HEK293 (cell line): ENCODE results near the gene DMD.
A peak's percentile ranks its signal among the peaks of the same experiment; 100 is the strongest.

Experiments
- FEZF1 ChIP-seq: fragments of 450-650 bp; formaldehyde crosslinking; IDR thresholded peaks from 2 replicates; pipeline ENCODE4 v1.5.1; 2016; ENCODE audit warnings: missing biosample characterization, missing genetic modification characterization
- SCRT1 ChIP-seq: fragments of 450-650 bp; formaldehyde crosslinking; IDR thresholded peaks from 2 replicates; pipeline ENCODE4 v1.5.1; 2016; ENCODE audit warnings: missing biosample characterization, missing genetic modification characterization, borderline replicate concordance
- SCRT2 ChIP-seq: fragments of 450-650 bp; formaldehyde crosslinking; IDR thresholded peaks from 2 replicates; pipeline ENCODE4 v1.5.1; 2016; ENCODE audit warnings: missing biosample characterization, missing genetic modification characterization
- ZBTB7A ChIP-seq: fragments of 450-650 bp; formaldehyde crosslinking; IDR thresholded peaks from 2 replicates; pipeline ENCODE4 v1.5.1; 2016; ENCODE audit warnings: low read depth, missing biosample characterization, missing genetic modification characterization
- ZNF112 ChIP-seq: fragments of 450-650 bp; formaldehyde crosslinking; IDR thresholded peaks from 2 replicates; pipeline ENCODE4 v1.5.0; 2017; ENCODE audit warnings: missing biosample characterization, missing genetic modification characterization
- ZNF223 ChIP-seq: fragments of 450-650 bp; formaldehyde crosslinking; IDR thresholded peaks from 2 replicates; pipeline ENCODE4 v1.5.1; 2016; ENCODE audit warnings: missing biosample characterization, missing genetic modification characterization
- ZNF366 ChIP-seq: fragments of 450-650 bp; formaldehyde crosslinking; conservative IDR thresholded peaks from 2 replicates; pipeline ENCODE4 v1.5.1; 2016; ENCODE audit warnings: missing biosample characterization, missing genetic modification characterization
- ZNF473 ChIP-seq: fragments of 450-650 bp; formaldehyde crosslinking; IDR thresholded peaks from 2 replicates; pipeline ENCODE4 v1.5.1; 2017; ENCODE audit warnings: missing biosample characterization, missing genetic modification characterization
- ZNF560 ChIP-seq: fragments of 450-650 bp; formaldehyde crosslinking; IDR thresholded peaks from 2 replicates; pipeline ENCODE4 v1.5.1; 2017; ENCODE audit warnings: missing biosample characterization, missing genetic modification characterization, borderline replicate concordance
- ZNF621 ChIP-seq: fragments of 450-650 bp; formaldehyde crosslinking; IDR thresholded peaks from 2 replicates; pipeline ENCODE4 v1.5.1; 2017; ENCODE audit warnings: missing biosample characterization, missing genetic modification characterization
- ZNF707 ChIP-seq: fragments of 450-650 bp; formaldehyde crosslinking; IDR thresholded peaks from 2 replicates; pipeline ENCODE4 v1.5.1; 2016; ENCODE audit warnings: missing biosample characterization, missing genetic modification characterization
- ZNF768 ChIP-seq: fragments of 450-650 bp; formaldehyde crosslinking; IDR thresholded peaks from 2 replicates; pipeline ENCODE4 v1.5.1; 2018; ENCODE audit warnings: missing biosample characterization, mild to moderate bottlenecking, missing genetic modification characterization
- ZNF785 ChIP-seq: fragments of 450-650 bp; formaldehyde crosslinking; IDR thresholded peaks from 2 replicates; pipeline ENCODE4 v1.5.1; 2016; ENCODE audit warnings: missing biosample characterization, missing genetic modification characterization
- TF ChIP-seq, protein P1 (sequence below): fragments of 450-650 bp; formaldehyde crosslinking; IDR thresholded peaks from 2 replicates; pipeline ENCODE4 v1.5.1; 2016; ENCODE audit warnings: missing biosample characterization, missing genetic modification characterization
- TF ChIP-seq, protein P2 (sequence below): fragments of 450-650 bp; formaldehyde crosslinking; IDR thresholded peaks from 2 replicates; pipeline ENCODE4 v1.5.1; 2016; ENCODE audit warnings: missing biosample characterization, missing genetic modification characterization, low read depth
- TF ChIP-seq, protein P3 (sequence below): fragments of 450-650 bp; formaldehyde crosslinking; IDR thresholded peaks from 2 replicates; pipeline ENCODE4 v1.5.1; 2017; ENCODE audit warnings: missing biosample characterization, missing genetic modification characterization
- TF ChIP-seq, protein P4 (sequence below): fragments of 450-650 bp; formaldehyde crosslinking; IDR thresholded peaks from 2 replicates; pipeline ENCODE4 v1.5.1; 2016; ENCODE audit warnings: missing biosample characterization, missing genetic modification characterization
- TF ChIP-seq, protein P5 (sequence below): fragments of 450-650 bp; formaldehyde crosslinking; IDR thresholded peaks from 2 replicates; pipeline ENCODE4 v1.5.1; 2016; ENCODE audit warnings: missing biosample characterization, missing genetic modification characterization
- TF ChIP-seq, protein P6 (sequence below): fragments of 450-650 bp; formaldehyde crosslinking; optimal IDR thresholded peaks from 2 replicates; pipeline ENCODE3; 2016; ENCODE audit warnings: missing biosample characterization, mild to moderate bottlenecking, missing genetic modification characterization
- TF ChIP-seq, protein P7 (sequence below): fragments of 450-650 bp; formaldehyde crosslinking; IDR thresholded peaks from 2 replicates; pipeline ENCODE4 v1.5.1; 2016; ENCODE audit warnings: missing biosample characterization, missing genetic modification characterization
- TF ChIP-seq, protein P8 (sequence below): fragments of 450-650 bp; formaldehyde crosslinking; IDR thresholded peaks from 2 replicates; pipeline ENCODE4 v1.5.1; 2017; ENCODE audit warnings: missing biosample characterization, missing genetic modification characterization
- TF ChIP-seq, protein P9 (sequence below): fragments of 450-650 bp; formaldehyde crosslinking; IDR thresholded peaks from 2 replicates; pipeline ENCODE4 v1.5.1; 2016; ENCODE audit warnings: missing biosample characterization, missing genetic modification characterization

The DMD gene

DNA sequence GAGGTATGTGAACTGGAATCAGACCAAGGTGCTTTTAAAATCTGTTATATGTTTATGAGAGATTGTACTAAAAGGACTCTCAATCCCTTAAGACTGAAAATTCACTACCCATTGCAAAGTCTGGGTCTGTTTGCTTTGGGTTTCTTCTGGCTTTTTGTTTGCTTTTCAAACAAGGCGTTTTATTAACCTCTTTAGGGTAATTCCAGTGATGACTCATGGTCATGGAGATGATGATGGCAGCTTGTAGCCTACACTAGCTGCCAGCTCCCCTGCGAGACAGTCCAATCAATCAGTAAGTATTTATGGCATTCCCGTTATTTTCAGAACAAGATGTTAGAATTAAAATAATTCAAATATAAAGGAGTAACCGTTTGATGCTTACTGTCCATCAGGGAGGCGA is 1495.7 kb downstream of the DMD start (continued):
- TF ChIP-seq SCRT1 (tag by site-specific recombination) (no peak), FEZF1 (tag by site-specific recombination) (peak; percentile 46; the same call in 1 of the 2 replicates), SCRT2 (tag by site-specific recombination) (no peak), ZNF112 (no peak), ZNF621 (tag by site-specific recombination) (no peak), ZBTB7A (tag by site-specific recombination) (no peak), ZNF366 (tag by site-specific recombination) (peak; percentile 48; the same call in 1 of the 2 replicates), ZNF785 (tag by site-specific recombination) (no peak), ZNF560 (tag by site-specific recombination) (no peak), ZNF223 (tag by site-specific recombination) (no peak), ZNF768 (tag by site-specific recombination) (no peak), ZNF473 (tag by site-specific recombination) (no peak), ZNF707 (tag by site-specific recombination) (no peak)
- TF ChIP-seq, protein P1, sequence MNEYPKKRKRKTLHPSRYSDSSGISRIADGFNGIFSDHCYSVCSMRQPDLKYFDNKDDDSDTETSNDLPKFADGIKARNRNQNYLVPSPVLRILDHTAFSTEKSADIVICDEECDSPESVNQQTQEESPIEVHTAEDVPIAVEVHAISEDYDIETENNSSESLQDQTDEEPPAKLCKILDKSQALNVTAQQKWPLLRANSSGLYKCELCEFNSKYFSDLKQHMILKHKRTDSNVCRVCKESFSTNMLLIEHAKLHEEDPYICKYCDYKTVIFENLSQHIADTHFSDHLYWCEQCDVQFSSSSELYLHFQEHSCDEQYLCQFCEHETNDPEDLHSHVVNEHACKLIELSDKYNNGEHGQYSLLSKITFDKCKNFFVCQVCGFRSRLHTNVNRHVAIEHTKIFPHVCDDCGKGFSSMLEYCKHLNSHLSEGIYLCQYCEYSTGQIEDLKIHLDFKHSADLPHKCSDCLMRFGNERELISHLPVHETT (tag by site-specific recombination), result no peak
- TF ChIP-seq, protein P2, sequence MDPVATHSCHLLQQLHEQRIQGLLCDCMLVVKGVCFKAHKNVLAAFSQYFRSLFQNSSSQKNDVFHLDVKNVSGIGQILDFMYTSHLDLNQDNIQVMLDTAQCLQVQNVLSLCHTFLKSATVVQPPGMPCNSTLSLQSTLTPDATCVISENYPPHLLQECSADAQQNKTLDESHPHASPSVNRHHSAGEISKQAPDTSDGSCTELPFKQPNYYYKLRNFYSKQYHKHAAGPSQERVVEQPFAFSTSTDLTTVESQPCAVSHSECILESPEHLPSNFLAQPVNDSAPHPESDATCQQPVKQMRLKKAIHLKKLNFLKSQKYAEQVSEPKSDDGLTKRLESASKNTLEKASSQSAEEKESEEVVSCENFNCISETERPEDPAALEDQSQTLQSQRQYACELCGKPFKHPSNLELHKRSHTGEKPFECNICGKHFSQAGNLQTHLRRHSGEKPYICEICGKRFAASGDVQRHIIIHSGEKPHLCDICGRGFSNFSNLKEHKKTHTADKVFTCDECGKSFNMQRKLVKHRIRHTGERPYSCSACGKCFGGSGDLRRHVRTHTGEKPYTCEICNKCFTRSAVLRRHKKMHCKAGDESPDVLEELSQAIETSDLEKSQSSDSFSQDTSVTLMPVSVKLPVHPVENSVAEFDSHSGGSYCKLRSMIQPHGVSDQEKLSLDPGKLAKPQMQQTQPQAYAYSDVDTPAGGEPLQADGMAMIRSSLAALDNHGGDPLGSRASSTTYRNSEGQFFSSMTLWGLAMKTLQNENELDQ, result no peak
- TF ChIP-seq, protein P3, sequence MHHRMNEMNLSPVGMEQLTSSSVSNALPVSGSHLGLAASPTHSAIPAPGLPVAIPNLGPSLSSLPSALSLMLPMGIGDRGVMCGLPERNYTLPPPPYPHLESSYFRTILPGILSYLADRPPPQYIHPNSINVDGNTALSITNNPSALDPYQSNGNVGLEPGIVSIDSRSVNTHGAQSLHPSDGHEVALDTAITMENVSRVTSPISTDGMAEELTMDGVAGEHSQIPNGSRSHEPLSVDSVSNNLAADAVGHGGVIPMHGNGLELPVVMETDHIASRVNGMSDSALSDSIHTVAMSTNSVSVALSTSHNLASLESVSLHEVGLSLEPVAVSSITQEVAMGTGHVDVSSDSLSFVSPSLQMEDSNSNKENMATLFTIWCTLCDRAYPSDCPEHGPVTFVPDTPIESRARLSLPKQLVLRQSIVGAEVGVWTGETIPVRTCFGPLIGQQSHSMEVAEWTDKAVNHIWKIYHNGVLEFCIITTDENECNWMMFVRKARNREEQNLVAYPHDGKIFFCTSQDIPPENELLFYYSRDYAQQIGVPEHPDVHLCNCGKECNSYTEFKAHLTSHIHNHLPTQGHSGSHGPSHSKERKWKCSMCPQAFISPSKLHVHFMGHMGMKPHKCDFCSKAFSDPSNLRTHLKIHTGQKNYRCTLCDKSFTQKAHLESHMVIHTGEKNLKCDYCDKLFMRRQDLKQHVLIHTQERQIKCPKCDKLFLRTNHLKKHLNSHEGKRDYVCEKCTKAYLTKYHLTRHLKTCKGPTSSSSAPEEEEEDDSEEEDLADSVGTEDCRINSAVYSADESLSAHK (tag by site-specific recombination), result peak; percentile 28; the same call in 1 of the 2 replicates
- TF ChIP-seq, protein P4, sequence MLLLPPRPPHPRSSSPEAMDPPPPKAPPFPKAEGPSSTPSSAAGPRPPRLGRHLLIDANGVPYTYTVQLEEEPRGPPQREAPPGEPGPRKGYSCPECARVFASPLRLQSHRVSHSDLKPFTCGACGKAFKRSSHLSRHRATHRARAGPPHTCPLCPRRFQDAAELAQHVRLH (tag by site-specific recombination), result no peak
- TF ChIP-seq, protein P5, sequence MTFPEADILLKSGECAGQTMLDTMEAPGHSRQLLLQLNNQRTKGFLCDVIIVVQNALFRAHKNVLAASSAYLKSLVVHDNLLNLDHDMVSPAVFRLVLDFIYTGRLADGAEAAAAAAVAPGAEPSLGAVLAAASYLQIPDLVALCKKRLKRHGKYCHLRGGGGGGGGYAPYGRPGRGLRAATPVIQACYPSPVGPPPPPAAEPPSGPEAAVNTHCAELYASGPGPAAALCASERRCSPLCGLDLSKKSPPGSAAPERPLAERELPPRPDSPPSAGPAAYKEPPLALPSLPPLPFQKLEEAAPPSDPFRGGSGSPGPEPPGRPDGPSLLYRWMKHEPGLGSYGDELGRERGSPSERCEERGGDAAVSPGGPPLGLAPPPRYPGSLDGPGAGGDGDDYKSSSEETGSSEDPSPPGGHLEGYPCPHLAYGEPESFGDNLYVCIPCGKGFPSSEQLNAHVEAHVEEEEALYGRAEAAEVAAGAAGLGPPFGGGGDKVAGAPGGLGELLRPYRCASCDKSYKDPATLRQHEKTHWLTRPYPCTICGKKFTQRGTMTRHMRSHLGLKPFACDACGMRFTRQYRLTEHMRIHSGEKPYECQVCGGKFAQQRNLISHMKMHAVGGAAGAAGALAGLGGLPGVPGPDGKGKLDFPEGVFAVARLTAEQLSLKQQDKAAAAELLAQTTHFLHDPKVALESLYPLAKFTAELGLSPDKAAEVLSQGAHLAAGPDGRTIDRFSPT (tag by site-specific recombination), result no peak
- TF ChIP-seq, protein P6, sequence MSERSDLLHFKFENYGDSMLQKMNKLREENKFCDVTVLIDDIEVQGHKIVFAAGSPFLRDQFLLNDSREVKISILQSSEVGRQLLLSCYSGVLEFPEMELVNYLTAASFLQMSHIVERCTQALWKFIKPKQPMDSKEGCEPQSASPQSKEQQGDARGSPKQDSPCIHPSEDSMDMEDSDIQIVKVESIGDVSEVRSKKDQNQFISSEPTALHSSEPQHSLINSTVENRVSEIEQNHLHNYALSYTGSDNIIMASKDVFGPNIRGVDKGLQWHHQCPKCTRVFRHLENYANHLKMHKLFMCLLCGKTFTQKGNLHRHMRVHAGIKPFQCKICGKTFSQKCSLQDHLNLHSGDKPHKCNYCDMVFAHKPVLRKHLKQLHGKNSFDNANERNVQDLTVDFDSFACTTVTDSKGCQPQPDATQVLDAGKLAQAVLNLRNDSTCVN (tag by site-specific recombination), result no peak
- TF ChIP-seq, protein P7, sequence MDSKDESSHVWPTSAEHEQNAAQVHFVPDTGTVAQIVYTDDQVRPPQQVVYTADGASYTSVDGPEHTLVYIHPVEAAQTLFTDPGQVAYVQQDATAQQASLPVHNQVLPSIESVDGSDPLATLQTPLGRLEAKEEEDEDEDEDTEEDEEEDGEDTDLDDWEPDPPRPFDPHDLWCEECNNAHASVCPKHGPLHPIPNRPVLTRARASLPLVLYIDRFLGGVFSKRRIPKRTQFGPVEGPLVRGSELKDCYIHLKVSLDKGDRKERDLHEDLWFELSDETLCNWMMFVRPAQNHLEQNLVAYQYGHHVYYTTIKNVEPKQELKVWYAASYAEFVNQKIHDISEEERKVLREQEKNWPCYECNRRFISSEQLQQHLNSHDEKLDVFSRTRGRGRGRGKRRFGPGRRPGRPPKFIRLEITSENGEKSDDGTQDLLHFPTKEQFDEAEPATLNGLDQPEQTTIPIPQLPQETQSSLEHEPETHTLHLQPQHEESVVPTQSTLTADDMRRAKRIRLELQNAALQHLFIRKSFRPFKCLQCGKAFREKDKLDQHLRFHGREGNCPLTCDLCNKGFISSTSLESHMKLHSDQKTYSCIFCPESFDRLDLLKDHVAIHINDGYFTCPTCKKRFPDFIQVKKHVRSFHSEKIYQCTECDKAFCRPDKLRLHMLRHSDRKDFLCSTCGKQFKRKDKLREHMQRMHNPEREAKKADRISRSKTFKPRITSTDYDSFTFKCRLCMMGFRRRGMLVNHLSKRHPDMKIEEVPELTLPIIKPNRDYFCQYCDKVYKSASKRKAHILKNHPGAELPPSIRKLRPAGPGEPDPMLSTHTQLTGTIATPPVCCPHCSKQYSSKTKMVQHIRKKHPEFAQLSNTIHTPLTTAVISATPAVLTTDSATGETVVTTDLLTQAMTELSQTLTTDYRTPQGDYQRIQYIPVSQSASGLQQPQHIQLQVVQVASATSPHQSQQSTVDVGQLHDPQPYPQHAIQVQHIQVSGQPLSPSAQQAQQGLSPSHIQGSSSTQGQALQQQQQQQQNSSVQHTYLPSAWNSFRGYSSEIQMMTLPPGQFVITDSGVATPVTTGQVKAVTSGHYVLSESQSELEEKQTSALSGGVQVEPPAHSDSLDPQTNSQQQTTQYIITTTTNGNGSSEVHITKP (tag by site-specific recombination), result no peak
- TF ChIP-seq, protein P8, sequence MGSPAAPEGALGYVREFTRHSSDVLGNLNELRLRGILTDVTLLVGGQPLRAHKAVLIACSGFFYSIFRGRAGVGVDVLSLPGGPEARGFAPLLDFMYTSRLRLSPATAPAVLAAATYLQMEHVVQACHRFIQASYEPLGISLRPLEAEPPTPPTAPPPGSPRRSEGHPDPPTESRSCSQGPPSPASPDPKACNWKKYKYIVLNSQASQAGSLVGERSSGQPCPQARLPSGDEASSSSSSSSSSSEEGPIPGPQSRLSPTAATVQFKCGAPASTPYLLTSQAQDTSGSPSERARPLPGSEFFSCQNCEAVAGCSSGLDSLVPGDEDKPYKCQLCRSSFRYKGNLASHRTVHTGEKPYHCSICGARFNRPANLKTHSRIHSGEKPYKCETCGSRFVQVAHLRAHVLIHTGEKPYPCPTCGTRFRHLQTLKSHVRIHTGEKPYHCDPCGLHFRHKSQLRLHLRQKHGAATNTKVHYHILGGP, result no peak
- TF ChIP-seq, protein P9, sequence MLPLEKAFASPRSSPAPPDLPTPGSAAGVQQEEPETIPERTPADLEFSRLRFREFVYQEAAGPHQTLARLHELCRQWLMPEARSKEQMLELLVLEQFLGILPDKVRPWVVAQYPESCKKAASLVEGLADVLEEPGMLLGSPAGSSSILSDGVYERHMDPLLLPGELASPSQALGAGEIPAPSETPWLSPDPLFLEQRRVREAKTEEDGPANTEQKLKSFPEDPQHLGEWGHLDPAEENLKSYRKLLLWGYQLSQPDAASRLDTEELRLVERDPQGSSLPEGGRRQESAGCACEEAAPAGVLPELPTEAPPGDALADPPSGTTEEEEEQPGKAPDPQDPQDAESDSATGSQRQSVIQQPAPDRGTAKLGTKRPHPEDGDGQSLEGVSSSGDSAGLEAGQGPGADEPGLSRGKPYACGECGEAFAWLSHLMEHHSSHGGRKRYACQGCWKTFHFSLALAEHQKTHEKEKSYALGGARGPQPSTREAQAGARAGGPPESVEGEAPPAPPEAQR (tag by site-specific recombination), result no peak
